HTERT RPE-1 (cell line): ENCODE data around the gene TBCEL.
"Not testable (repeated sequence)": the region's sequence is repeated elsewhere in the genome, so short reads cannot be mapped to it uniquely, and the experiment has no call there.

Experiments
- in situ Hi-C: fragments of 300-500 bp; cut with MboI; formaldehyde crosslinking; loops from 4 replicates; pipeline ENCODE4 v1.14.3; 2020; ENCODE audit warnings: low sequenced_read_pairs

Gene TBCEL

GRCh38 chr11:121029153-121029552, 5.3 kb downstream of the TBCEL start:
- in situ Hi-C loops = no loop called here

GRCh38 chr11:121029813-121030445, 6.0 kb downstream of the TBCEL start:
- in situ Hi-C loops = no loop called here

GRCh38 chr11:121031167-121031566, 7.3 kb downstream of the TBCEL start:
- in situ Hi-C loops = no loop called here

- in situ Hi-C loops = not testable (repeated sequence)
Observed at GRCh38 chr11:121031648-121032047, 7.7 kb downstream of the TBCEL start.

GRCh38 chr11:121032546-121032945, 8.6 kb downstream of the TBCEL start:
- in situ Hi-C loops = no loop called here

GRCh38 chr11:121033635-121034034, 9.7 kb downstream of the TBCEL start:
- in situ Hi-C loops = no loop called here

GRCh38 chr11:121035169-121035755, 11.4 kb downstream of the TBCEL start:
- in situ Hi-C loops = no loop called here

- in situ Hi-C loops = no loop called here
Observed at GRCh38 chr11:121035780-121036179, 11.9 kb downstream of the TBCEL start.

GRCh38 chr11:121037016-121037415, 13.1 kb downstream of the TBCEL start:
- in situ Hi-C loops = no loop called here

GRCh38 chr11:121038648-121039409, 14.9 kb downstream of the TBCEL start:
- in situ Hi-C loops = no loop called here

- in situ Hi-C loops = no loop called here
Observed at GRCh38 chr11:121039971-121040613, 16.2 kb downstream of the TBCEL start.

GRCh38 chr11:121040614-121041002, 16.7 kb downstream of the TBCEL start:
- in situ Hi-C loops = no loop called here

GRCh38 chr11:121041072-121041471, 17.2 kb downstream of the TBCEL start:
- in situ Hi-C loops = no loop called here

- in situ Hi-C loops = no loop called here
Observed at GRCh38 chr11:121042296-121042695, 18.4 kb downstream of the TBCEL start.

- in situ Hi-C loops = no loop called here
Observed at GRCh38 chr11:121047926-121048325, 24.0 kb downstream of the TBCEL start.

GRCh38 chr11:121048464-121049233, 24.7 kb downstream of the TBCEL start:
- in situ Hi-C loops = no loop called here

GRCh38 chr11:121053244-121053643, 29.3 kb downstream of the TBCEL start:
- in situ Hi-C loops = no loop called here

- in situ Hi-C loops = no loop called here
Observed at GRCh38 chr11:121054266-121054665, 30.4 kb downstream of the TBCEL start.

GRCh38 chr11:121055076-121055475, 31.2 kb downstream of the TBCEL start:
- in situ Hi-C loops = no loop called here

GRCh38 chr11:121057922-121058321, 34.0 kb downstream of the TBCEL start:
- in situ Hi-C loops = no loop called here

GRCh38 chr11:121058941-121059340, 35.0 kb downstream of the TBCEL start:
- in situ Hi-C loops = no loop called here
